Measurements from ENCODE around the gene LGALS7. TPM values are rescaled to one million over a fixed set of nuclear protein-coding genes. Genes with fewer than 3 reads are reported as not detected.

Gene LGALS7
- total and polyA plus RNA-seq, 2 of the 13 experiments (the other 11 are each of a cell fraction or from before 2014, with no cell fraction given): 0.73 TPM; not detected in 1

- TF ChIP-seq MED8 (CRISPR knock-in tag; IDR thresholded peaks at IDR 0.05; ENCODE audit: insufficient replicate concordance): no peak
- TF ChIP-seq SIX4 (CRISPR knock-in tag; IDR thresholded peaks at IDR 0.05): no peak
- no peak for TF ChIP-seq ZNF292 (CRISPR knock-in tag; IDR thresholded peaks at IDR 0.05; ENCODE audit: borderline replicate concordance, low read depth)
- TF ChIP-seq MAF1 (CRISPR knock-in tag; IDR thresholded peaks at IDR 0.05; ENCODE audit: borderline replicate concordance): no peak
- no peak for TF ChIP-seq MZF1 (CRISPR knock-in tag; IDR thresholded peaks at IDR 0.05; ENCODE audit: borderline replicate concordance)
- peak; percentile 89 for TF ChIP-seq NCOA2 (CRISPR knock-in tag; IDR thresholded peaks at IDR 0.05)
- peak; percentile 45; the same call in 1 of the 2 replicates for TF ChIP-seq HINFP (CRISPR knock-in tag; IDR thresholded peaks at IDR 0.05; ENCODE audit: low read depth)
- TF ChIP-seq ZNF260 (CRISPR knock-in tag; IDR thresholded peaks at IDR 0.05; ENCODE audit: borderline replicate concordance, low read depth): no peak
- TF ChIP-seq FOXO1 (CRISPR knock-in tag; IDR thresholded peaks at IDR 0.05): peak; percentile 65
- no peak for TF ChIP-seq CERS6 (CRISPR knock-in tag; IDR thresholded peaks at IDR 0.05)
- TF ChIP-seq SOX5 (CRISPR knock-in tag; IDR thresholded peaks at IDR 0.05; ENCODE audit: borderline replicate concordance): peak; percentile 89
- TF ChIP-seq ATF5 (CRISPR knock-in tag; IDR thresholded peaks at IDR 0.05; ENCODE audit: low read depth): 0 out of 2 replicates have a peak, but pooled peaks have one; percentile 25
- 0 out of 2 replicates have a peak, but pooled peaks have one; percentile 34 for TF ChIP-seq ZSCAN25 (CRISPR knock-in tag; IDR thresholded peaks at IDR 0.05)
- TF ChIP-seq ZNF121 (CRISPR knock-in tag; IDR thresholded peaks at IDR 0.05): peak; percentile 90
- no peak for TF ChIP-seq AKNA (CRISPR knock-in tag; IDR thresholded peaks at IDR 0.05; ENCODE audit: borderline replicate concordance)
- no peak for TF ChIP-seq PAX8 (CRISPR knock-in tag; IDR thresholded peaks at IDR 0.05; ENCODE audit: borderline replicate concordance)
These were observed 51.1 kb downstream of the LGALS7 start (continued) for GRCh38 chr19:38721979-38722773.

All from HepG2 (cell line).